ENCODE results near the gene LILRB1.

- TF ChIP-seq UBTF (CRISPR knock-in tag; IDR thresholded peaks at IDR 0.05) (no peak), MEIS1 (CRISPR knock-in tag; IDR thresholded peaks at IDR 0.05; ENCODE audit: borderline replicate concordance) (no peak), KAT7 (CRISPR knock-in tag; IDR thresholded peaks at IDR 0.05; ENCODE audit: borderline replicate concordance) (no peak), ETV6 (CRISPR knock-in tag; conservative IDR thresholded peaks at IDR 0.05) (no peak), NR3C1 (CRISPR knock-in tag; IDR thresholded peaks at IDR 0.05) (no peak), CTCF (CRISPR knock-in tag; IDR thresholded peaks at IDR 0.05) (no peak), CBX2 (IDR thresholded peaks at IDR 0.05; ENCODE audit: low read depth, low read length) (no peak), CBX2 (CRISPR knock-in tag; IDR thresholded peaks at IDR 0.05; ENCODE audit: low read depth) (no peak), ZNF83 (CRISPR knock-in tag; IDR thresholded peaks at IDR 0.05; ENCODE audit: borderline replicate concordance) (no peak), PBX3 (CRISPR knock-in tag; IDR thresholded peaks at IDR 0.05; ENCODE audit: borderline replicate concordance) (no peak), E2F1 (CRISPR knock-in tag; IDR thresholded peaks at IDR 0.05) (no peak), NR2F6 (IDR thresholded peaks at IDR 0.05) (no peak), NR2F6 (CRISPR knock-in tag; IDR thresholded peaks at IDR 0.05) (no peak), ZSCAN5A (CRISPR knock-in tag; IDR thresholded peaks at IDR 0.05; ENCODE audit: borderline replicate concordance) (no peak), CREBL2 (CRISPR knock-in tag; IDR thresholded peaks at IDR 0.05; ENCODE audit: borderline replicate concordance) (no peak)
These were observed 7.9 kb upstream of the LILRB1 start for GRCh38 chr19:54622431-54622830.

Data from HepG2 (cell line).